Activated B cell treated with CpG ODN at 0.5 μM for 24 hours (primary cell): ENCODE results near the gene SCUBE3. TPM values are rescaled to one million over a fixed set of nuclear protein-coding genes. Genes with fewer than 3 reads are reported as not detected.

ENCODE experiments used
- ATAC-seq: fragments of 200-7000 bp; cut with Tn5 transposase; one replicate; pipeline ENCODE4 v1.10.0; 2021; ENCODE audit warnings: low read depth, mild to moderate bottlenecking, moderate library complexity
- CTCF ChIA-PET: fragments of 350-600 bp; sonication (Branson Sonifier 250); formaldehyde crosslinking; loops from one replicate; lab custom pipeline; 2021; ENCODE audit warnings: antibody characterized with exemption; lab: Charles Lee
- POLR2A ChIA-PET: fragments of 350-600 bp; sonication (Branson Sonifier 250); formaldehyde crosslinking; loops from one replicate; lab custom pipeline; 2021; ENCODE audit warnings: antibody characterized with exemption; lab: Charles Lee
- DNase-seq: peaks from one replicate; pipeline ENCODE4 v3.0.0; 2022
- H3K27ac Mint-ChIP-seq: one replicate; pipeline ENCODE4 v1.8.0; 2020; ENCODE audit warnings: mixed read lengths
- H3K27me3 Mint-ChIP-seq: one replicate; pipeline ENCODE4 v1.8.0; 2021; ENCODE audit warnings: mixed read lengths
- H3K36me3 Mint-ChIP-seq: one replicate; pipeline ENCODE4 v1.8.0; 2021; ENCODE audit warnings: low read depth, mixed read lengths
- H3K4me1 Mint-ChIP-seq: one replicate; pipeline ENCODE4 v1.8.0; 2021; ENCODE audit warnings: mixed read lengths
- H3K4me3 Mint-ChIP-seq: one replicate; pipeline ENCODE4 v1.8.0; 2020; ENCODE audit warnings: mild to moderate bottlenecking, mixed read lengths
- H3K9me3 Mint-ChIP-seq: one replicate; pipeline ENCODE4 v1.8.0; 2020; ENCODE audit warnings: mixed read lengths
- intact Hi-C: fragments of 100-400 bp; cut with micrococcal nuclease; formaldehyde crosslinking; loops from one replicate; pipeline ENCODE4 v1.15.1; 2024
- total RNA-seq: library from RNA; stranded (reverse); gene quantifications from 2 replicates; pipeline ENCODE4 v1.2.3, GENCODE V29; 2022
- TF ChIP-seq, protein P1 (sequence below): fragments of 200-600 bp; IDR thresholded peaks from one replicate; pipeline ENCODE4 v1.8.0; 2022; ENCODE audit warnings: antibody characterized with exemption, mild to moderate bottlenecking

SCUBE3 gene
- total RNA-seq, 1 donor from 2014 or later, result not detected

DNA sequence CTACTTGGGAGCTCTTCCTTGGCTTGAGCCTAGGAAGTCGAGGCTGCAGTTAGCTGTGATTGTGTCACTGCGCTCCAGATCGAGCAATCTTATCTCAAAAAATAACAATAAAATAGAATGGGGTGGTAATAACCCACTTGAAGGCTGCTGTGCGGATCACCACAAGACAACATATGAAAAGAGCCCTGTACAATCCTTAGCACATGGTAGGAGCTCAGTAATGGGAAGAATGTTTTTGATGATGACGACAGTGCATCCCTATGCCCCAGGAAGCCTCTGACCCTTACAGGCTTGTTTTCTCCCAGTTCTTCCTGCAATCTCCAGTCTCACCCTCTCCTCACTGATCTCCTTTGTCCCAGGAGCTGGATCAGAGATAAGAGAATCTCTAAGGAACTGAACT is 15.5 kb downstream of the SCUBE3 start:
- no peak for ATAC-seq
- Mint-ChIP-seq H3K36me3 (no peaks in the 10 kb centered on the region), H3K4me3 (no peak overlapping the region), H3K4me1 (no peaks in the 10 kb centered on the region), H3K27me3 (no peaks in the 10 kb centered on the region), H3K9me3 (no peaks in the 10 kb centered on the region), H3K27ac (no peak overlapping the region)
- intact Hi-C loops, result no loop called here
- TF ChIP-seq, protein P1, sequence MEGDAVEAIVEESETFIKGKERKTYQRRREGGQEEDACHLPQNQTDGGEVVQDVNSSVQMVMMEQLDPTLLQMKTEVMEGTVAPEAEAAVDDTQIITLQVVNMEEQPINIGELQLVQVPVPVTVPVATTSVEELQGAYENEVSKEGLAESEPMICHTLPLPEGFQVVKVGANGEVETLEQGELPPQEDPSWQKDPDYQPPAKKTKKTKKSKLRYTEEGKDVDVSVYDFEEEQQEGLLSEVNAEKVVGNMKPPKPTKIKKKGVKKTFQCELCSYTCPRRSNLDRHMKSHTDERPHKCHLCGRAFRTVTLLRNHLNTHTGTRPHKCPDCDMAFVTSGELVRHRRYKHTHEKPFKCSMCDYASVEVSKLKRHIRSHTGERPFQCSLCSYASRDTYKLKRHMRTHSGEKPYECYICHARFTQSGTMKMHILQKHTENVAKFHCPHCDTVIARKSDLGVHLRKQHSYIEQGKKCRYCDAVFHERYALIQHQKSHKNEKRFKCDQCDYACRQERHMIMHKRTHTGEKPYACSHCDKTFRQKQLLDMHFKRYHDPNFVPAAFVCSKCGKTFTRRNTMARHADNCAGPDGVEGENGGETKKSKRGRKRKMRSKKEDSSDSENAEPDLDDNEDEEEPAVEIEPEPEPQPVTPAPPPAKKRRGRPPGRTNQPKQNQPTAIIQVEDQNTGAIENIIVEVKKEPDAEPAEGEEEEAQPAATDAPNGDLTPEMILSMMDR, result no peak
- POLR2A ChIA-PET, result no interaction called here
- CTCF ChIA-PET, result interaction anchor here (1.3 kb wide), 2 partner anchors 12 to 22 kb away, joined by 3 to 5 read pairs; no protein-coding TSS in a partner anchor
- DNase-seq, result no peak

DNA sequence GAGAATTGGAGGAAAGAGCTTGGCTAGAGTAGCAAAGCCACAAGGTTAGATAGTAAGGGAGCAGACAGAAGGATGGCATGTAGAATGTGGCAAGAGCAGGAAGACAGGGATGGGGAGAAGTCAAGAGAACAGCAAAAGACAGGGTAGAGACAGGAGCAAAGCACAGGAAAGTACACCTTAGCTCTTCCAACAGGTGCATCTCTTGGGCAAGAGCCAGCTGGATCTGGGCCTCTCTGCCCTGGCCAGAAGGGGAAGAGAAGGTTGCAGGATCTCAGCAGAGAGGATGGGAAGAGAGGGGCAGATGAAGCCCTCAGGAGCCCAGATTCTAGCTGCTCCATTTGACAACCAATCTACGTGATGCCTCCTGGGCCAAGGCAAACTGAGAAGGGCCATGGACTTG is 16.7 kb downstream of the SCUBE3 start:
- H3K36me3 Mint-ChIP-seq, result no peaks in the 10 kb centered on the region
- ChIA-PET CTCF (interaction anchor here (1.0 to 1.2 kb wide), 2 partner anchors 10 to 25 kb away, joined by 3 read pairs; no protein-coding TSS in a partner anchor), POLR2A (interaction anchor here (0.5 kb wide), 1 partner anchor 474 kb away, joined by 4 read pairs; no protein-coding TSS in a partner anchor)
- DNase-seq (no peak), ATAC-seq (no peak)
- no peaks in the 10 kb centered on the region for H3K27me3 Mint-ChIP-seq
- H3K27ac Mint-ChIP-seq, result no peak overlapping the region
- intact Hi-C loops, result no loop called here
- TF ChIP-seq, protein P1, result no peak
- H3K9me3 Mint-ChIP-seq, result peaks cover 3% of the 10 kb centered on the region
- H3K4me3 Mint-ChIP-seq, result no peak overlapping the region
- no peaks in the 10 kb centered on the region for H3K4me1 Mint-ChIP-seq

DNA sequence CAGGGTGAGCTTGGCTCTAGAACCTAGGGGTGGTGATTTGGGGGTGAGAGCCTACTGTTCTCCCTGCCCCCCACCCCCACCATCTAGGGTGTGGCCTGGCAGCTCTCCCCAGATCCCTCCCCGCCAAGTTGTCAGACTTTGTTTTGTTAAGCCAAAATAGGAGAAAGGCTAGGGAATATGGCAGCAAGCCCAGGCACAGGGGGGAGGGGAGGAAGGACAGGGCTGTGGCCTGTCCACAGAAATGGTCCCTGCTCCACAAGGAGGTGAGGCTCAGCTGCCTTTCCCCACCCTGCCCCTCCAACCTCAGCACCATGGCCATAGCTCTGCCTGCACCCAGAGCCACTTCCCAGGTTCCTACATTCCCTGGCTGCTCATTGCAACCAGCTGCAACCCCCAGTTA is 17.2 kb downstream of the SCUBE3 start:
- no peak for ATAC-seq
- H3K4me1 Mint-ChIP-seq, result no peaks in the 10 kb centered on the region
- H3K36me3 Mint-ChIP-seq, result no peaks in the 10 kb centered on the region
- no peak overlapping the region for H3K4me3 Mint-ChIP-seq
- intact Hi-C loops, result no loop called here
- H3K27me3 Mint-ChIP-seq, result no peaks in the 10 kb centered on the region
- H3K27ac Mint-ChIP-seq, result no peak overlapping the region
- no peak for DNase-seq
- ChIA-PET CTCF (interaction anchor here (1.0 to 1.2 kb wide), 2 partner anchors 10 to 26 kb away, joined by 3 read pairs; no protein-coding TSS in a partner anchor), POLR2A (interaction anchor here (0.5 kb wide), 1 partner anchor 474 kb away, joined by 4 read pairs; no protein-coding TSS in a partner anchor)
- peaks cover 3% of the 10 kb centered on the region for H3K9me3 Mint-ChIP-seq
- TF ChIP-seq, protein P1, result no peak

DNA sequence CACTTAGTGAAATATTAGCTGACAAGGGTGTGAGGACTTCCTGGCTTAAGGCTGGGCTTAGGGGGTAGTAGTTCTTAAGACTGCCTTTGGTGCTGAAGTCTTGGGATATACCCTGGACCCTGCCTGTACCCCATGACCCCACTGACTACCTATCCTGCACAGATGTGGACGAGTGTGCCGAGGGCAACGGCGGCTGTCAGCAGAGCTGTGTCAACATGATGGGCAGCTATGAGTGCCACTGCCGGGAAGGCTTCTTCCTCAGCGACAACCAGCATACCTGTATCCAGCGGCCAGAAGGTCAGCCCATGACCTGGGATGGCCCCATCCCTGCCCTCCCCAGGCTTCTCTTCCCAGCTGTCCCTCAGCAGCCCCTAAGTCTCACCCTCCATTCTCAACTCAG is 17.8 kb downstream of the SCUBE3 start:
- TF ChIP-seq, protein P1, result no peak
- Mint-ChIP-seq H3K4me3 (no peak overlapping the region), H3K4me1 (no peaks in the 10 kb centered on the region), H3K27ac (no peak overlapping the region), H3K27me3 (no peaks in the 10 kb centered on the region), H3K36me3 (no peaks in the 10 kb centered on the region), H3K9me3 (peaks cover 3% of the 10 kb centered on the region)
- DNase-seq (no peak), ATAC-seq (no peak)
- CTCF ChIA-PET, result interaction anchor here (1.2 kb wide), 1 partner anchor 9 kb away, joined by 3 read pairs; no protein-coding TSS in a partner anchor
- POLR2A ChIA-PET, result no interaction called here
- intact Hi-C loops, result no loop called here

DNA sequence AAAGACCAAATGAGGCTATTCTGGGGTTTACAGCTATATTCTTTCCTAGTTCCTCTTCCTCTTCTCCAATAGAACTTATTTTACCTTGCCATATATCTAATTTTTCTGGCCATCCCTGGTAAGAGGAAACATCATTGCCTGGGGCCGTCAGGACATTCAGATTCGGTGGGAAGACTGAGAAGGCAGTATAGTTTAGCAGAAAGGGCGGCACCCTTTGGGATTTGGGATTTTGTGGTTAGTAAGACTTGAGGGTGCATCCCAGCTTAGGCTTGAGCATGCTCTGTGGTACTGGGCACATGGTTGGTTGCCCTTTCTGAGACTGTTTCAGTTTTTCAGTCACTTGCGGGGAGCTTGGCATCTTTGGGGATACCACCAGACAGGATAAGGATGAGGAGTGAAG is 21.1 kb downstream of the SCUBE3 start:
- Mint-ChIP-seq H3K9me3 (peaks cover 3% of the 10 kb centered on the region), H3K4me3 (no peak overlapping the region), H3K27ac (no peak overlapping the region), H3K4me1 (no peaks in the 10 kb centered on the region), H3K36me3 (peaks cover under 1% of the 10 kb centered on the region), H3K27me3 (no peaks in the 10 kb centered on the region)
- DNase-seq, result no peak
- no peak for ATAC-seq
- CTCF ChIA-PET, result no interaction called here
- POLR2A ChIA-PET, result no interaction called here
- TF ChIP-seq, protein P1, result no peak
- intact Hi-C loops, result no loop called here
